NCI-H524 (cell line): ENCODE measurements around the gene NXF1.
A peak's percentile ranks its signal among the peaks of the same experiment; 100 is the strongest.
"Not testable (repeated sequence)": the region's sequence is repeated elsewhere in the genome, so short reads cannot be mapped to it uniquely, and the experiment has no call there.

Source experiments
- DNase-seq, 2 experiments: peaks; one replicate each; lab custom pipeline; 2025; lab: John Stamatoyannopoulos, UW

NXF1 gene

GRCh38 chr11:62805076-62805892 lies at the start of gene NXF1:
Gene NXF1 (minus strand): TSS chr11:62805440. CDS start chr11:62805356, 84 bp downstream.
- DNase-seq = peak; percentile 87 to 93

- DNase-seq = no peak
Measured at GRCh38 chr11:62854013-62854824, 49.0 kb upstream of the NXF1 start.

- no peak for DNase-seq
Measured at GRCh38 chr11:62853279-62853965, 48.2 kb upstream of the NXF1 start.

- no peak for DNase-seq
Measured at GRCh38 chr11:62852523-62853188, 47.4 kb upstream of the NXF1 start.

- no peak for DNase-seq
Measured at GRCh38 chr11:62851807-62852522, 46.7 kb upstream of the NXF1 start.

- DNase-seq = peak; percentile 25 to 52
Measured at GRCh38 chr11:62850911-62851806, 45.9 kb upstream of the NXF1 start.

- no peak for DNase-seq
Measured at GRCh38 chr11:62847767-62848314, 42.6 kb upstream of the NXF1 start.

- no peak for DNase-seq
Measured at GRCh38 chr11:62846177-62846576, 40.9 kb upstream of the NXF1 start.

- no peak for DNase-seq
Measured at GRCh38 chr11:62844154-62844553, 38.9 kb upstream of the NXF1 start.

GRCh38 chr11:62843466-62843865 lies 38.2 kb upstream of the NXF1 start:
- DNase-seq = no peak

- not testable (repeated sequence) for DNase-seq
Measured at GRCh38 chr11:62842891-62843290, 37.7 kb upstream of the NXF1 start.

- DNase-seq = peak in 1 of 2 experiments; percentile 77
Measured at GRCh38 chr11:62842171-62842741, 37.0 kb upstream of the NXF1 start.

GRCh38 chr11:62841361-62842170 lies 36.3 kb upstream of the NXF1 start:
- peak; percentile 92 to 97 for DNase-seq

GRCh38 chr11:62840721-62841360 lies 35.6 kb upstream of the NXF1 start:
- DNase-seq = peak; percentile 50 to 57

- peak; percentile 67 to 84 for DNase-seq
Measured at GRCh38 chr11:62839050-62839945, 34.1 kb upstream of the NXF1 start, which contains the start of gene WDR74. Gene WDR74 (minus strand): TSS chr11:62839590. CDS start chr11:62839570, 20 bp downstream.

GRCh38 chr11:62835336-62835735 lies 30.1 kb upstream of the NXF1 start:
- no peak for DNase-seq
